HepG2 (cell line): ENCODE data around the gene ENTPD7. TPM values are rescaled to one million over a fixed set of nuclear protein-coding genes. Genes with fewer than 3 reads are reported as not detected.
A peak's percentile ranks its signal among the peaks of the same experiment; 100 is the strongest.

Experiments
- ATAC-seq: fragments of 200-7000 bp; cut with Tn5 transposase; 3 replicates; pipeline ENCODE4 v1.9.1; 2020; ENCODE audit warnings: mild to moderate bottlenecking, moderate library complexity
- BruUV-seq: library from RNA; stranded (reverse); fragments of 400-500 nt; replicated peaks from 2 replicates; lab custom pipeline; 2021; lab: Mats Ljungman, UMichigan
- CTCF ChIA-PET: fragments of 300-600 bp; formaldehyde crosslinking; extraction: SDS; loops from one replicate; lab custom pipeline; 2021; ENCODE audit warnings: low total read pairs, inconsistent platforms, low intra/inter-chr PET ratio; lab: Yijun Ruan, JAX
- POLR2A ChIA-PET: fragments of 350-600 bp; sonication (Branson Sonifier 250); formaldehyde crosslinking; loops from one replicate; lab custom pipeline; 2020; ENCODE audit warnings: antibody characterized with exemption, inconsistent platforms; lab: Yijun Ruan, JAX
- DNase-seq: peaks from one replicate; pipeline ENCODE4 v3.0.0-alpha.2; 2015; ENCODE audit warnings: low spot score
- FAIRE-seq: peaks from 3 replicates; lab custom pipeline; 2011; peaks lifted over from hg19 to GRCh38; lab: Jason Lieb, UNC
- H2AFZ ChIP-seq: one replicate; pipeline ENCODE4 v1.6.1; 2011; ENCODE audit warnings: low read length, inconsistent platforms
- H3K27ac ChIP-seq: fragments of 300-600 bp; 3 replicates; pipeline ENCODE4 v1.8.0; 2011; ENCODE audit warnings: mixed run types, mild to moderate bottlenecking, mixed read lengths, low read length, inconsistent platforms; ENCODE audit not compliant: insufficient read depth; ENCODE audit errors: extremely low read length
- H3K27me3 ChIP-seq, 2 experiments: fragments of 200-600 bp in 1 of 2; 2 replicates in 1 of 2; 3 replicates in 1 of 2; pipeline versions ENCODE4 v1.6.0 to v1.8.0; 2011; ENCODE audit warnings: low read length in 2 of 2, mild to moderate bottlenecking in 2 of 2, moderate library complexity in 2 of 2, inconsistent platforms in 1 of 2; ENCODE audit not compliant: insufficient read depth in 2 of 2, control insufficient read depth in 1 of 2
- H3K36me3 ChIP-seq, 2 experiments: fragments of 200-600 bp in 1 of 2; replicated peaks in 1 of 2; 2 replicates in 1 of 2; 3 replicates in 1 of 2; pipeline versions ENCODE4 v1.5.1 to v1.8.0; 2011; ENCODE audit warnings: low read length in 2 of 2, inconsistent platforms in 1 of 2; ENCODE audit not compliant: insufficient read depth in 2 of 2, control insufficient read depth in 1 of 2
- H3K4me1 ChIP-seq: 2 replicates; pipeline ENCODE4 v1.5.1; 2012; ENCODE audit warnings: low read length, inconsistent platforms; ENCODE audit not compliant: insufficient read depth
- H3K4me2 ChIP-seq: 2 replicates; pipeline ENCODE4 v1.6.0; 2011; ENCODE audit warnings: low read depth, low read length, inconsistent platforms
- H3K4me3 ChIP-seq, 3 experiments: fragments of 200-600 bp in 1 of 3; sonication (generic), shearing (Covaris generic) in 1 of 3; replicated peaks in 1 of 3; 2 replicates each; pipeline ENCODE4 v1.5.1; 2011 to 2016; ENCODE audit warnings: low read length in 3 of 3, inconsistent platforms in 2 of 3, low read depth in 2 of 3, mild to moderate bottlenecking in 2 of 3, control low read depth in 1 of 3, mixed read lengths in 1 of 3; ENCODE audit not compliant: insufficient read depth in 1 of 3
- H3K79me2 ChIP-seq: one replicate; pipeline ENCODE4 v1.6.1; 2011; ENCODE audit warnings: low read length, inconsistent platforms; ENCODE audit not compliant: insufficient read depth
- H3K9ac ChIP-seq: 2 replicates; pipeline ENCODE4 v1.6.0; 2011; ENCODE audit warnings: mild to moderate bottlenecking, low read depth, low read length, inconsistent platforms; ENCODE audit not compliant: insufficient read depth
- H3K9me3 ChIP-seq: 2 replicates; pipeline ENCODE4 v1.5.1; 2012; ENCODE audit warnings: mild to moderate bottlenecking, low read length
- H4K20me1 ChIP-seq: 2 replicates; pipeline ENCODE4 v1.6.0; 2011; ENCODE audit warnings: inconsistent platforms, mild to moderate bottlenecking, low read length, moderate library complexity; ENCODE audit not compliant: insufficient read depth
- ELF3 ChIP-seq: IDR thresholded peaks from 2 replicates; pipeline ENCODE4 v1.6.1; 2016; ENCODE audit warnings: missing genetic modification reagents, missing compliant biosample characterization
- FOXA3 ChIP-seq: IDR thresholded peaks from 2 replicates; pipeline ENCODE4 v1.6.1; 2016; ENCODE audit warnings: missing genetic modification reagents, missing compliant biosample characterization
- MBD4 ChIP-seq: IDR thresholded peaks from 2 replicates; pipeline ENCODE4 v1.6.1; 2012; ENCODE audit warnings: low read length, inconsistent platforms, borderline replicate concordance
- PCBP1 ChIP-seq: fragments of 200-400 bp; formaldehyde crosslinking; IDR thresholded peaks from 2 replicates; pipeline ENCODE4 v1.6.1; 2017; ENCODE audit warnings: mild to moderate bottlenecking, low read depth, low read length, borderline replicate concordance
- SRSF4 ChIP-seq: fragments of 200-400 bp; formaldehyde crosslinking; IDR thresholded peaks from one replicate; pipeline ENCODE4 v1.6.1; 2018; ENCODE audit warnings: mild to moderate bottlenecking, low read depth, low read length, moderate library complexity; ENCODE audit not compliant: poor library complexity, severe bottlenecking
- ZC3H13 ChIP-seq: sonication (generic); formaldehyde crosslinking; IDR thresholded peaks from 2 replicates; pipeline ENCODE4 v1.8.1; 2023; ENCODE audit warnings: mild to moderate bottlenecking, missing genetic modification reagents, moderate library complexity
- ZSCAN30 ChIP-seq: sonication (generic); formaldehyde crosslinking; IDR thresholded peaks from 2 replicates; pipeline ENCODE4 v1.5.0; 2020; ENCODE audit warnings: mild to moderate bottlenecking, missing genetic modification reagents
- WGBS: methylation state at CpG from one replicate; pipeline ENCODE4 v1.1.6; 2017; ENCODE audit warnings: low lambda C conversion rate; 5-methylcytosine and 5-hydroxymethylcytosine counted together
- in situ Hi-C: cut with HindIII; loops from 2 replicates; pipeline ENCODE4 v1.10.0; 2017; ENCODE audit warnings: low pct_unique_long_range_greater_than_20kb; ENCODE audit not compliant: extremely low pct_ligation_motif_present
- intact Hi-C: fragments of 100-400 bp; cut with micrococcal nuclease; formaldehyde crosslinking; loops from one replicate; pipeline ENCODE4 v1.10.0; 2022; ENCODE audit not compliant: unreplicated experiment
- polyA plus RNA-seq, 8 experiments: library from polyadenylated mRNA; depleted of rRNA in 3 of 8; stranded (reverse) in 7 of 8; unstranded in 1 of 8; fragments of >200 nt; fragmentation: Illumina TruSeq in 4 of 8; extraction: Trizol in 4 of 8; gene quantifications; 2 replicates each; pipeline versions ENCODE4 v1.2.1 to v1.2.3, GENCODE V29; 2011 to 2016; ENCODE audit warnings: low read depth in 4 of 8, missing spikeins in 1 of 8, mixed read lengths in 1 of 8; ENCODE audit not compliant: insufficient read depth in 1 of 8
- total RNA-seq, 5 experiments: library from RNA; depleted of rRNA; stranded (reverse); fragments of >200 nt; fragmentation: Illumina TruSeq; extraction: Trizol; gene quantifications; 2 replicates each; pipeline ENCODE4 v1.2.3, GENCODE V29; 2016; ENCODE audit warnings: low read depth in 1 of 5
- TF ChIP-seq, protein P1 (sequence below): sonication (generic); formaldehyde crosslinking; IDR thresholded peaks from 2 replicates; pipeline ENCODE4 v1.5.0; 2020; ENCODE audit warnings: mild to moderate bottlenecking, missing genetic modification reagents, borderline replicate concordance

The ENTPD7 gene
- total and polyA plus RNA-seq, 2 of the 13 experiments (the other 11 are each of a cell fraction or from before 2014, with no cell fraction given), result 7.6 to 36.5 TPM

GRCh38 chr10:99610221-99610620 is 49.1 kb upstream of the ENTPD7 start:
- intact Hi-C loops, result no loop called here
- peaks cover 9 to 11% of the 10 kb centered on the region in 2 experiments; a peak in 4 of 5 replicates for H3K36me3 ChIP-seq
- no peak overlapping the region for H3K27ac ChIP-seq
- H3K9ac ChIP-seq, result no peak overlapping the region
- no peaks in the 10 kb centered on the region for H4K20me1 ChIP-seq
- no TSS peak for BruUV-seq
- FAIRE-seq (no peak), DNase-seq (no peak), ATAC-seq (no peak)
- H3K9me3 ChIP-seq, result no peaks in the 10 kb centered on the region
- no peak overlapping the region for H3K4me3 ChIP-seq
- 96% methylated on average over 3 of the region's 3 CpGs for WGBS
- H2AFZ ChIP-seq, result no peak overlapping the region
- no peaks in the 10 kb centered on the region for H3K27me3 ChIP-seq
- POLR2A ChIA-PET, result no interaction called here
- TF ChIP-seq SRSF4, result no peak
- no peak for TF ChIP-seq MBD4
- TF ChIP-seq ELF3, result no peak
- TF ChIP-seq, protein P1, sequence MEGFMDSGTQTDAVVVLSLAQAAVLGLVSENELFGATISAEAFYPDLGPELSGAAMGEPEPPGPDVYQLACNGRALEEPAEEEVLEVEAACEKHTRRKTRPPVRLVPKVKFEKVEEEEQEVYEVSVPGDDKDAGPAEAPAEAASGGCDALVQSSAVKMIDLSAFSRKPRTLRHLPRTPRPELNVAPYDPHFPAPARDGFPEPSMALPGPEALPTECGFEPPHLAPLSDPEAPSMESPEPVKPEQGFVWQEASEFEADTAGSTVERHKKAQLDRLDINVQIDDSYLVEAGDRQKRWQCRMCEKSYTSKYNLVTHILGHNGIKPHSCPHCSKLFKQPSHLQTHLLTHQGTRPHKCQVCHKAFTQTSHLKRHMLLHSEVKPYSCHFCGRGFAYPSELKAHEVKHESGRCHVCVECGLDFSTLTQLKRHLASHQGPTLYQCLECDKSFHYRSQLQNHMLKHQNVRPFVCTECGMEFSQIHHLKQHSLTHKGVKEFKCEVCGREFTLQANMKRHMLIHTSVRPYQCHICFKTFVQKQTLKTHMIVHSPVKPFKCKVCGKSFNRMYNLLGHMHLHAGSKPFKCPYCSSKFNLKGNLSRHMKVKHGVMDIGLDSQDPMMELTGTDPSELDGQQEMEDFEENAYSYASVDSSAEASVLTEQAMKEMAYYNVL (CRISPR knock-in tag), result no peak
- TF ChIP-seq ZC3H13 (CRISPR knock-in tag), result 0 out of 2 replicates have a peak, but pooled peaks have one; percentile 12
- no peaks in the 10 kb centered on the region for H3K4me1 ChIP-seq
- in situ Hi-C loops, result loop anchor here (5.0 kb wide), 3 partner anchors 48 to 218 kb away; partner anchors contain the start of gene GOT1
- CTCF ChIA-PET, result no interaction called here
- H3K79me2 ChIP-seq, result no peaks in the 10 kb centered on the region
- H3K4me2 ChIP-seq, result no peak overlapping the region

DNA sequence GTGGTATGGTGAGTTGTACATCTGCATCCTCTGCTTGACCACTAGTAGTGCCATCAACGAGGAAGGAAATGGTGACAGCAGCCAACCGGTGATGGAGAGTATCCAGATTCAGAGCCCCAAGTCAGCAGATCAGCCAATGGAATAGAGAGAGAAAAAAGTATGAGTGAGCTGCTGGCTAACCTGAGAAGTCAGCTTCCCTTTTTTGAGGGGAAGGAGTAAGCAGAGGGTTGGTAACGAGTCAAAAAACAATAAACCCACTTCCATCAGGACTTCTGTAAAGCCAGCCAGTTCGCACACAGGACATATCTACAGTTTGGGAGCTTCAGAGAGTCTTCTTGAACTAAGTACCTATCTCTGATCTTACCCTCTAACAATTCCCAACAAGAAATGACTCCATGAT is 48.0 kb upstream of the ENTPD7 start:
- WGBS, result 90% methylated on average over 4 of the region's 4 CpGs
- Histone ChIP-seq H3K4me1 (no peaks in the 10 kb centered on the region), H3K27ac (no peak overlapping the region), H3K9me3 (no peaks in the 10 kb centered on the region), H2AFZ (no peak overlapping the region), H3K27me3 (no peaks in the 10 kb centered on the region), H3K36me3 (peaks cover 10 to 18% of the 10 kb centered on the region in 2 experiments; a peak in 4 of 5 replicates), H3K4me3 (no peak overlapping the region), H3K79me2 (peaks cover under 1% of the 10 kb centered on the region), H3K9ac (no peak overlapping the region)
- in situ Hi-C loops (loop anchor here (5.0 kb wide), 3 partner anchors 49 to 219 kb away; partner anchors contain the start of gene GOT1), intact Hi-C loops (no loop called here)
- ATAC-seq (no peak), FAIRE-seq (no peak)
- POLR2A ChIA-PET, result interaction anchor here (1.2 kb wide), 1 partner anchor 181 kb away, joined by 5 read pairs; the partner anchor contains the start of gene GOT1
- TF ChIP-seq PCBP1, result no peak
- no peak for TF ChIP-seq FOXA3
- no peak for TF ChIP-seq ZSCAN30
- TF ChIP-seq, all 625 proteins: peak for 0
- CTCF ChIA-PET, result interaction anchor here (1.0 to 2.6 kb wide), 4 partner anchors 50 to 219 kb away, joined by 3 to 28 read pairs (median 12); no protein-coding TSS in a partner anchor
- no peak for DNase-seq
- no peak overlapping the region for H3K4me2 ChIP-seq
- BruUV-seq, result no TSS peak
- no peaks in the 10 kb centered on the region; the same call in 1 of the 2 replicates for H4K20me1 ChIP-seq
